ENCODE results near the gene RTP3.

RTP3 gene
- total RNA-seq: 0 reads per million in 4 donors

GRCh38 chr3:46497556-46498265 lies at the start of gene RTP3:
Gene RTP3, plus strand, starts transcription at chr3:46497976. Its CDS starts 87 bp downstream, at chr3:46498063.
- DNase-seq: no peak

- DNase-seq: no peak
Observed at GRCh38 chr3:46448721-46449120, 49.1 kb upstream of the RTP3 start.

GRCh38 chr3:46449755-46450552 lies 47.8 kb upstream of the RTP3 start:
- no peak for DNase-seq

GRCh38 chr3:46453526-46454208 lies 44.1 kb upstream of the RTP3 start:
- no peak for DNase-seq

GRCh38 chr3:46454209-46454595 lies 43.6 kb upstream of the RTP3 start:
- DNase-seq: no peak

- no peak for DNase-seq
Observed at GRCh38 chr3:46454606-46455005, 43.2 kb upstream of the RTP3 start.

- DNase-seq: no peak
Observed at GRCh38 chr3:46455231-46456115, 42.3 kb upstream of the RTP3 start.

- DNase-seq: no peak
Observed at GRCh38 chr3:46456118-46456517, 41.7 kb upstream of the RTP3 start.

- DNase-seq: no peak
Observed at GRCh38 chr3:46460051-46460450, 37.7 kb upstream of the RTP3 start.

GRCh38 chr3:46462111-46462510 lies 35.7 kb upstream of the RTP3 start:
- no peak for DNase-seq

- DNase-seq: no peak
Observed at GRCh38 chr3:46462511-46462910, 35.3 kb upstream of the RTP3 start.

- no peak for DNase-seq
Observed at GRCh38 chr3:46463120-46463867, 34.5 kb upstream of the RTP3 start.

GRCh38 chr3:46463868-46464241 lies 33.9 kb upstream of the RTP3 start:
- DNase-seq: no peak

- no peak for DNase-seq
Observed at GRCh38 chr3:46464326-46465195, 33.2 kb upstream of the RTP3 start, which contains the start of gene LTF. Gene LTF, minus strand, starts transcription at chr3:46464905. Its CDS starts 38 bp downstream, at chr3:46464867.

GRCh38 chr3:46465196-46465520 lies 32.6 kb upstream of the RTP3 start:
- no peak for DNase-seq

GRCh38 chr3:46466273-46466672 lies 31.5 kb upstream of the RTP3 start:
- no peak for DNase-seq

- no peak for DNase-seq
Observed at GRCh38 chr3:46466871-46467403, 30.8 kb upstream of the RTP3 start.

GRCh38 chr3:46467562-46467961 lies 30.2 kb upstream of the RTP3 start:
- no peak for DNase-seq

- no peak for DNase-seq
Observed at GRCh38 chr3:46468753-46469600, 28.8 kb upstream of the RTP3 start.
